Coronary artery (tissue), 2 donors: Measurements from ENCODE around the gene ZBTB44.

Experiments
- DNase-seq: peaks from one replicate; pipeline ENCODE4 v3.0.0-alpha.2; 2017; ENCODE audit warnings: low spot score
- H3K27ac ChIP-seq, 2 donors: fragments of 200-600 bp; sonication (generic); one replicate each; pipeline ENCODE4 v1.5.1; 2016 to 2019
- H3K4me3 ChIP-seq: fragments of 200-600 bp; sonication (generic); 2 replicates; pipeline ENCODE4 v1.5.1; 2016; ENCODE audit warnings: mild to moderate bottlenecking, moderate library complexity
- CTCF ChIP-seq: fragments of 200-600 bp; sonication (generic); IDR thresholded peaks from one replicate; pipeline ENCODE4 v1.5.1; 2019; ENCODE audit warnings: antibody characterized with exemption

ZBTB44 gene

GRCh38 chr11:130322126-130322525, 7.4 kb upstream of the ZBTB44 start:
- Histone ChIP-seq H3K27ac (no peak overlapping the region), H3K4me3 (no peak overlapping the region)
- no peak for DNase-seq
- TF ChIP-seq CTCF = no peak

GRCh38 chr11:130318031-130318673, 3.4 kb upstream of the ZBTB44 start:
- DNase-seq = no peak
- no peak overlapping the region for H3K4me3 ChIP-seq
- H3K27ac ChIP-seq = no peak overlapping the region
- no peak for TF ChIP-seq CTCF

- DNase-seq = peak; percentile 73
- H3K4me3 ChIP-seq = peak overlapping the region; percentile 98
- H3K27ac ChIP-seq = peak overlapping the region; percentile 88 to 95
- no peak for TF ChIP-seq CTCF
Observed at GRCh38 chr11:130315354-130315970, 745 bp upstream of the ZBTB44 start.

- Histone ChIP-seq H3K4me3 (peak overlapping the region; percentile 98), H3K27ac (peak overlapping the region; percentile 88 to 95)
- no peak for TF ChIP-seq CTCF
- peak; percentile 78 for DNase-seq
Observed at GRCh38 chr11:130314184-130314749, 450 bp downstream of the ZBTB44 start.

- DNase-seq = no peak
- TF ChIP-seq CTCF = no peak
- H3K4me3 ChIP-seq = peak overlapping the region; percentile 98
- H3K27ac ChIP-seq = peak overlapping the region; percentile 88 to 95
Observed at GRCh38 chr11:130313383-130314183, 1.1 kb downstream of the ZBTB44 start.

- no peak for DNase-seq
- no peak for TF ChIP-seq CTCF
- no peak overlapping the region for H3K27ac ChIP-seq
- peak overlapping the region; percentile 98 for H3K4me3 ChIP-seq
Observed at GRCh38 chr11:130312046-130312445, 2.7 kb downstream of the ZBTB44 start.
